GM19099 (cell line): ENCODE data around the gene TSPAN12.

Source experiments
- POLR2A ChIP-seq: IDR thresholded peaks from 3 replicates; pipeline ENCODE4 v1.6.1; 2011; ENCODE audit warnings: low read depth; ENCODE audit not compliant: insufficient read length; ENCODE audit errors: extremely low read depth

Gene TSPAN12

GRCh38 chr7:120825576-120825975 lies 32.4 kb downstream of the TSPAN12 start:
- no peak for TF ChIP-seq POLR2A

- no peak for TF ChIP-seq POLR2A
Measured at GRCh38 chr7:120825152-120825551, 32.8 kb downstream of the TSPAN12 start.

DNA sequence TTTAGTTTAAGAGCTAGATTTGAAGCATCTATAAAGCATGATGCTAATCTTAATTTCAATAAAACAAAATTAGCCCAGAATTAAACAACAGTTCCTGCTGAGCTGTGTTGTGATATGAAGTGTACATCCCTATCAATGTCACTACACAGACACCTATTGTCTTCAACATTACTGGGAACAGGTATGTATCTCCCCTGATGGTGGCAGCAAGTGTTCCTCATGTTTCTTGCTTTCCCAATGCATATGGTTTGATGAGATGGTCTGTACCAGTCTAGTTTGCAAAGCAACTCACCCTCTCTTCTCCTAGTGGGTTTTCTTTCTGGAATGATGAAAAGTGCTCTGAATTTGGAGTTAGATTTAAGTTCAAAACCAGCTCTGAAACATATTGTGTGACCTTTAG lies 38.1 kb downstream of the TSPAN12 start:
- TF ChIP-seq POLR2A = no peak

- TF ChIP-seq POLR2A = no peak
Measured at GRCh38 chr7:120817851-120818250, 40.1 kb downstream of the TSPAN12 start.

DNA sequence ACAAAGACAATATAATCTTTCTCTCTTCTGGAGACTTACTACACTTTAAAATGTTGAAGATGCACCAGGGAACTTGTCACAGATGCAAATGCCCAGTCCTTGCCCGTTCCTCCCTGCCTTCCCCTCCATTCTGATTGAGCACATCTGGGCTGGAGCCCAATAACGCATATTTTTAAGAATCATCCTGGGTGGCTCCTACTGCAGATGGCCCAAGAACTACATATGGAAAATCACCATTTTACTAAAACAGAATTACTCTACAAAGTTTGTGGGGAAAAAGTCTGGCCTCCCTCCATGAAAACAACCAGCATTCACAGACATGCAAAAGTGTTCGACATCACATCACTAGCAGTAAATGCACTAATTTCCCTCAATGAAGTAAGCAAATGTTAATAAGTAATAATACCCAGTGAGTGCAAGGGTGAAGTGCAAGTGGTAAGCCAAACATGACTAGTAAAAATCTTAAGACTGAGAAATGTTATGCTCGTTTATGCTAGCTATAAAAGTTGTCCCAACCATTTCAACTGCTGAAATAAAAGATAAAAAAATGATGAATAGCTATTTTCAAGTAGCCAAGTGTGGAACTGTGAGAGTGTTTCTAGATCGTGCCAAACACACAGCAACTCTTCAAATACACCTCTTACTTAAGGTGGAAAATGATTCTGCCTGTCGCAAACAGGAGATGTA lies 43.5 kb downstream of the TSPAN12 start:
- no peak for TF ChIP-seq POLR2A

DNA sequence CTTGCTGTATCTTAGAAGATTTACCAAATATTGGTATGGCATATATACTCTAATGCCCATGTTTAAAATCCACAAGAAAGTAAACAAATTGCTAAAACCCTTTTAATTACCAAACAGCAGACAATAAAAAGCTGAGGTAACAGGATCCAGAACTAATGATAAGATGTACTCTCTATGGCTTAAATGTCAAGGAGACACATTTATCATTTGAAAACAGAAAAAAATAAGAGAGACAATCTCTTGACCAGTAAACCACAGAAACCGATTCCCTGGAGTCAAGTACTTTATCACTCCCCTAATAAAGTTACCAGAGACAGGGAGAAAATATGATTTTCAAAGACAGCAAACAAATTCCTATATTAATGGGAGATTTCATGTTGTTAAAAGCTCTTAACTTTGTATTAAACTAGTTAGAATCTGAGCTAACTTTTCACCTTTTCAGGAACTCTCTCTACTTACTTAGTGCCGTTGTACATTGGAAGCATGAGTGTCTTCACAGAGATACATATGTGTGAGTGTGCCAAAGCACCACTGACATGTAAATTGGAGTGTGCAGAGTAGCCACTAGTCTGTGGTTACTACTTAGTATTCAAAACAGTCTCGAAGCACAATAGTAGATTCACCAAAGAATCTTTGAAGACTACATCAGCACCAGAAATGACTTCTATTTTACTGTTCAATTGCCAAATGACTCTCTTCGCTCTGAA lies 44.2 kb downstream of the TSPAN12 start:
- no peak for TF ChIP-seq POLR2A

- no peak for TF ChIP-seq POLR2A
Measured at GRCh38 chr7:120813089-120813488, 44.9 kb downstream of the TSPAN12 start.

DNA sequence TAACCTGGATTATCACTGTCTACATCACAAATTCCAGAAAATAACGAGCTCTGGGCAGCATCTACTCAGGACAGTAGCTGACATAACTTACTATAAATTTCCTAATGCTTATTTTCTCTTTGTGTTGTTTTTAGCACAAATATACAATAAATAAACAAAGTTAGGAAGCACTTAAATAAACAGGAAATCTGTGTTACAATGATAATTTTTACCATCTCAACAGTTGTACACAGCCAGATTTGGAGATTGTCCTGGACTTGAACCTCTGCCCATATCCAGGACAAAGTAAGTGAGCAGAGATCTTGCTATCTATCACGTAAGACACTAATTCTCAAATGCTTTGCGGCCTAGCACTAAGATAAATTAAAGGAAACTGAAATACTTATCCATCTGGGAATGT lies 48.7 kb downstream of the TSPAN12 start:
- TF ChIP-seq POLR2A = no peak

GRCh38 chr7:120807390-120807789 lies 50.6 kb downstream of the TSPAN12 start:
- TF ChIP-seq POLR2A = no peak

DNA sequence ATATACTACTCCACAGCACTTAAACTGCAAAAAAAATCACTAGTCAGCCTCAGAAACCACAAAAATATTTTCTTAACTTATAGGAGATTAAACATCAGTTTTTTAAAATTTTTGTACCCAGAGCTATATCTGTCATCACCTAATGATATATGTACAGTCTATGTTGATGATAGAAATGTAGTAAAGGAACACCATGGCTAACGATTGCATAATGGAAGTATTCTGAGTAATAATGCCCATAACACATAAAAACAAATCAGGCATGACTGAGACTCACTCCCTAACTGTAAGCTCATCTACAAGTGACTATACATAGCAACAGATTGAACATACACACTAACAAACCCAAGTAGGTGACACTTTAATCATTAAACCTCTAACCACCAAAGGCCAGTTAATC lies 51.3 kb downstream of the TSPAN12 start:
- TF ChIP-seq POLR2A = no peak

GRCh38 chr7:120805636-120806388 lies 52.1 kb downstream of the TSPAN12 start:
- no peak for TF ChIP-seq POLR2A

- no peak for TF ChIP-seq POLR2A
Measured at GRCh38 chr7:120802751-120803150, 55.2 kb downstream of the TSPAN12 start.

- no peak for TF ChIP-seq POLR2A
Measured at GRCh38 chr7:120799813-120800475, 58.0 kb downstream of the TSPAN12 start.

DNA sequence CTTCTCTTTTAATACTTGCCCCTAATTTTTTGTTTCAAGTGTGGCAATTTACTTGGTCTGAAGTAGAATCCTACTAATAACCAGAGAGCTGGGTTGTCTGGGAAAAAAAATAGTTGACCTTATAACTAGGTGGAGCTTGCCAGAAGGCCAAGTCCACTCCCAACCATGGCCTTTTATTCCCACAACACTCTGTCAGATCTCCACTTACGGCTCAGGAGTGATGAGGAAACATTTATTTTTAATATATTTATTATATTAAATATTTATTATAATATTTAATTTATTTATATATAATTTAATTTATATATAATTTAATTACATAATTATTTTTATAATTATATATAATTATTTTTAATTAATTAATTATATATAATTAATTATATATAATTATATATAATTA lies 58.8 kb downstream of the TSPAN12 start:
- no peak for TF ChIP-seq POLR2A

GRCh38 chr7:120797026-120797645 lies 60.8 kb downstream of the TSPAN12 start:
- no peak for TF ChIP-seq POLR2A
